Panc1 (cell line): Measurements from ENCODE around the gene SUGP1. TPM values are rescaled to one million over a fixed set of nuclear protein-coding genes. Genes with fewer than 3 reads are reported as not detected.

Experiments used
- ATAC-seq: fragments of 200-7000 bp; cut with Tn5 transposase; 2 replicates; pipeline ENCODE4 v1.9.1; 2020; ENCODE audit warnings: mild to moderate bottlenecking, moderate library complexity
- BruUV-seq: library from RNA; stranded (reverse); fragments of 400-500 nt; replicated peaks from 2 replicates; lab custom pipeline; 2021; lab: Mats Ljungman, UMichigan
- CTCF ChIA-PET: fragments of 300-600 bp; sonication (Branson Sonifier 250); formaldehyde crosslinking; loops from one replicate; lab custom pipeline; 2022; ENCODE audit warnings: antibody characterized with exemption; lab: Charles Lee
- POLR2A ChIA-PET: fragments of 300-600 bp; sonication (Branson Sonifier 250); formaldehyde crosslinking; loops from one replicate; lab custom pipeline; 2022; ENCODE audit warnings: antibody characterized with exemption; lab: Charles Lee
- DNase-seq: peaks from one replicate; pipeline ENCODE4 v3.0.0-alpha.2; 2010; ENCODE audit warnings: low read depth, low spot score
- H3K27ac ChIP-seq: 2 replicates; pipeline ENCODE4 v1.5.1; 2011; ENCODE audit warnings: mild to moderate bottlenecking, low read length, inconsistent platforms
- H3K27me3 ChIP-seq: fragments of 200-500 bp; sonication (Bioruptor generic); 2 replicates; pipeline ENCODE4 v1.6.0; 2014; ENCODE audit warnings: low read length, inconsistent platforms; ENCODE audit not compliant: control insufficient read depth, insufficient read depth
- H3K36me3 ChIP-seq: fragments of 200-500 bp; sonication (Bioruptor generic); 2 replicates; pipeline ENCODE4 v1.5.1; 2014; ENCODE audit warnings: inconsistent platforms, mild to moderate bottlenecking, low read length, moderate library complexity; ENCODE audit not compliant: control insufficient read depth, insufficient read depth
- H3K4me1 ChIP-seq: 2 replicates; pipeline ENCODE4 v1.5.1; 2011; ENCODE audit warnings: inconsistent platforms, mild to moderate bottlenecking, low read length, moderate library complexity; ENCODE audit not compliant: control insufficient read depth, insufficient read depth
- H3K4me3 ChIP-seq, 2 experiments: 2 replicates each; pipeline ENCODE4 v1.5.1; 2011 to 2012; ENCODE audit warnings: low read depth in 2 of 2, low read length in 2 of 2, mild to moderate bottlenecking in 2 of 2, inconsistent platforms in 1 of 2, moderate library complexity in 1 of 2
- H3K9me3 ChIP-seq: fragments of 200-500 bp; sonication (Bioruptor generic); 2 replicates; pipeline ENCODE4 v1.5.1; 2014; ENCODE audit warnings: low read depth, mild to moderate bottlenecking, inconsistent platforms, low read length, moderate library complexity; ENCODE audit not compliant: control insufficient read depth, insufficient read depth
- CTCF ChIP-seq: fragments of 450-650 bp; IDR thresholded peaks from 2 replicates; pipeline ENCODE4 v1.5.1; 2017; ENCODE audit warnings: mild to moderate bottlenecking
- POLR2AphosphoS5 ChIP-seq: IDR thresholded peaks from 2 replicates; pipeline ENCODE4 v1.6.1; 2012; ENCODE audit warnings: mild to moderate bottlenecking, low read depth, low read length, moderate library complexity
- SIN3A ChIP-seq: IDR thresholded peaks from 2 replicates; pipeline ENCODE4 v1.6.1; 2012; ENCODE audit warnings: low read depth, mild to moderate bottlenecking, low read length, moderate library complexity, borderline replicate concordance; ENCODE audit not compliant: insufficient read depth
- TCF7L2 ChIP-seq: IDR thresholded peaks from 2 replicates; pipeline ENCODE4 v1.6.1; 2011; ENCODE audit warnings: mild to moderate bottlenecking, low read depth, low read length, inconsistent platforms
- in situ Hi-C: cut with HindIII; loops from 2 replicates; pipeline ENCODE4 v1.10.0; 2016; ENCODE audit warnings: low sequenced_read_pairs, low pct_unique_long_range_greater_than_20kb
- intact Hi-C: fragments of 100-400 bp; cut with micrococcal nuclease; formaldehyde crosslinking; loops from one replicate; pipeline ENCODE4 v1.10.0; 2022; ENCODE audit not compliant: unreplicated experiment
- total RNA-seq: library from RNA; stranded (reverse); gene quantifications from one replicate; pipeline ENCODE4 v1.2.1, GENCODE V29; 2021; ENCODE audit not compliant: unreplicated experiment
- TF ChIP-seq, protein P1 (sequence below), 2 experiments: IDR thresholded peaks; 2 replicates each; pipeline ENCODE4 v1.6.1; 2011 to 2012; ENCODE audit warnings: low read depth in 2 of 2, control low read depth in 1 of 2, low read length in 1 of 2, mild to moderate bottlenecking in 1 of 2, moderate library complexity in 1 of 2; ENCODE audit not compliant: insufficient read depth in 1 of 2

SUGP1 gene
- total RNA-seq, 1 experiment from 2014 or later = 41.5 TPM

DNA sequence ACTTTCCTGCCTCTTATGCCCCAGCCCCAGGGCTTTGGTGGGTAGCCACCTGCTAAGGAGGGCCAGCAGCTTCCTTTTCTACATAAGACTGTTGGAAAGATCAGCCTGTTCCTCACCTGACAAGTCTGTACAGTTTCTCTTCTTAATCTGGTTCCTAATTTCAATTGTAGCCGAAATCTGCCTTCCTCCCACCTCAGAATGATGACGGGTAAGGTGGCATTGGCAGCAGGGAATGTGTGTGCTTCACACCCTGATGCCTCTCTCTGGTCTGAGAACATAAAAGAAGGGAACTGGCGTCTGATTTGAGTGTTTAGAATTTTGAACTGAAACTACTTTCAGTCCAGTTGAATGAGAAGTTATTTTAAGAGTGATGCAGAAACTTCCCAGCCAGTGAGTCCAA, 16.3 kb upstream of the SUGP1 start:
- no peak overlapping the region for H3K4me3 ChIP-seq
- H3K27ac ChIP-seq = no peak overlapping the region
- no peak for DNase-seq
- no peak for ATAC-seq
- H3K9me3 ChIP-seq = no peaks in the 10 kb centered on the region
- POLR2A ChIA-PET = no interaction called here
- no TSS peak for BruUV-seq
- in situ Hi-C loops = no loop called here
- H3K4me1 ChIP-seq = no peaks in the 10 kb centered on the region
- intact Hi-C loops = no loop called here
- TF ChIP-seq POLR2AphosphoS5 (no peak), CTCF (no peak), TCF7L2 (no peak), SIN3A (no peak)
- TF ChIP-seq, protein P1, sequence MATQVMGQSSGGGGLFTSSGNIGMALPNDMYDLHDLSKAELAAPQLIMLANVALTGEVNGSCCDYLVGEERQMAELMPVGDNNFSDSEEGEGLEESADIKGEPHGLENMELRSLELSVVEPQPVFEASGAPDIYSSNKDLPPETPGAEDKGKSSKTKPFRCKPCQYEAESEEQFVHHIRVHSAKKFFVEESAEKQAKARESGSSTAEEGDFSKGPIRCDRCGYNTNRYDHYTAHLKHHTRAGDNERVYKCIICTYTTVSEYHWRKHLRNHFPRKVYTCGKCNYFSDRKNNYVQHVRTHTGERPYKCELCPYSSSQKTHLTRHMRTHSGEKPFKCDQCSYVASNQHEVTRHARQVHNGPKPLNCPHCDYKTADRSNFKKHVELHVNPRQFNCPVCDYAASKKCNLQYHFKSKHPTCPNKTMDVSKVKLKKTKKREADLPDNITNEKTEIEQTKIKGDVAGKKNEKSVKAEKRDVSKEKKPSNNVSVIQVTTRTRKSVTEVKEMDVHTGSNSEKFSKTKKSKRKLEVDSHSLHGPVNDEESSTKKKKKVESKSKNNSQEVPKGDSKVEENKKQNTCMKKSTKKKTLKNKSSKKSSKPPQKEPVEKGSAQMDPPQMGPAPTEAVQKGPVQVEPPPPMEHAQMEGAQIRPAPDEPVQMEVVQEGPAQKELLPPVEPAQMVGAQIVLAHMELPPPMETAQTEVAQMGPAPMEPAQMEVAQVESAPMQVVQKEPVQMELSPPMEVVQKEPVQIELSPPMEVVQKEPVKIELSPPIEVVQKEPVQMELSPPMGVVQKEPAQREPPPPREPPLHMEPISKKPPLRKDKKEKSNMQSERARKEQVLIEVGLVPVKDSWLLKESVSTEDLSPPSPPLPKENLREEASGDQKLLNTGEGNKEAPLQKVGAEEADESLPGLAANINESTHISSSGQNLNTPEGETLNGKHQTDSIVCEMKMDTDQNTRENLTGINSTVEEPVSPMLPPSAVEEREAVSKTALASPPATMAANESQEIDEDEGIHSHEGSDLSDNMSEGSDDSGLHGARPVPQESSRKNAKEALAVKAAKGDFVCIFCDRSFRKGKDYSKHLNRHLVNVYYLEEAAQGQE (IDR thresholded peaks at IDR 0.05; ENCODE audit: insufficient read depth in 1 of 2, low read depth in 2 of 2, low read length in 1 of 2) = no peak
- H3K36me3 ChIP-seq = no peaks in the 10 kb centered on the region
- H3K27me3 ChIP-seq = no peaks in the 10 kb centered on the region
- CTCF ChIA-PET = no interaction called here

- no peak for TF ChIP-seq TCF7L2
- TF ChIP-seq CTCF = no peak
- no peak for TF ChIP-seq POLR2AphosphoS5
- TF ChIP-seq SIN3A = no peak
- TF ChIP-seq, protein P1 (IDR thresholded peaks at IDR 0.05; ENCODE audit: insufficient read depth in 1 of 2, low read depth in 2 of 2, low read length in 1 of 2) = no peak
- H3K9me3 ChIP-seq = no peaks in the 10 kb centered on the region
- no peak overlapping the region for H3K4me3 ChIP-seq
- in situ Hi-C loops (no loop called here), intact Hi-C loops (no loop called here)
- H3K4me1 ChIP-seq = no peaks in the 10 kb centered on the region
- CTCF ChIA-PET = no interaction called here
- no peak overlapping the region for H3K27ac ChIP-seq
- POLR2A ChIA-PET = no interaction called here
- DNase-seq (no peak), ATAC-seq (no peak)
- no peaks in the 10 kb centered on the region for H3K27me3 ChIP-seq
- no peaks in the 10 kb centered on the region for H3K36me3 ChIP-seq
- no TSS peak for BruUV-seq
Observed at GRCh38 chr19:19335408-19336158, 15.3 kb upstream of the SUGP1 start.
